Activated CD4-positive, alpha-beta T cell treated with anti-CD3 and anti-CD28 coated beads for 1 hour (primary cell): ENCODE data around the gene FBXO3.

Experiments used
- DNase-seq: peaks from one replicate; pipeline ENCODE4 v3.0.0-alpha.2; 2020

Gene FBXO3

GRCh38 chr11:33700502-33701271, 73.6 kb downstream of the FBXO3 start, which contains the start of gene C11orf91:
Gene C11orf91, minus strand, starts transcription at chr11:33700826. Its CDS starts 86 bp downstream, at chr11:33700740.
- DNase-seq: peak; percentile 91

DNA sequence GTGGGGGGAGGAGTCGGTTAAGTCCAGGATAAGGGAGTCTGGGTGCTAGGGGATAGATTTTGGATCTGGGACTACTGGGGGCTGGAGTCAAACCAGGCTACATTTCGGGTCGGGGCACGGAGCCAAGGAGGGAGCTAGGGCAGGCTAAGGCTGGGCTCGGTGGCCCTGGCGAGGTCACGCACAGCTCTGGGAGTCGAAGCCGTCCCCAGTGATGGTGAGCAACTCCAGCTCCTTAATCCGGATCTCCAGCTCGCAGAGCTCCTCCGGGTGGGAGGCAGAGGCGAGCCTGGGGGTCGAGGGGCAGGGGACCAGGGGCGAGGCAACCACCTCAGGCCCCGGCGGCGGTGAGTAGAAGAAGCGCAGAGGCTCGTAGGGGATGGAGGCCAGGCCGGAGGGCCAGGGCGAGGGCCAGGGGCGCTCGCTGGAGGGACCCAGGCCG, 74.2 kb downstream of the FBXO3 start:
- no peak for DNase-seq

GRCh38 chr11:33699515-33700062, 74.7 kb downstream of the FBXO3 start:
- no peak for DNase-seq

DNA sequence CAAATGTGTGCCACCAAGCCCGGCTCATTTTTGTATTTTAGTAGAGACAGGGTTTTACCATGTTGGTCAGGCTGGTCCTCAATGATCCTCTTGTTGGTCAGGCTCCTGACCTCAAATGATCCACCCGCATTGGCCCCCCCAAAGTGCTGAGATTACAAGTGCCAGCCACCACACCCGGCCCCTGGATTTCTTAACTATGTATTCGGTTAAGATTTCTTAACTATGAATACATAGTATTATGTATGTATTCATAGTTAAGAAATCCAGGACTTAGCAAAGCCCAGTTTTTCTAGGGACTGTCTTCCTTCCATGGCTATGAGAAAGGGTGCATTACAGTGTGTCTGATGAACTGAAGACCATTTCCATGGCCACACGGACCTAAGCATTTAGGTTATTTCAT, 75.4 kb downstream of the FBXO3 start:
- no peak for DNase-seq

GRCh38 chr11:33697997-33698396, 76.3 kb downstream of the FBXO3 start:
- DNase-seq: no peak

DNA sequence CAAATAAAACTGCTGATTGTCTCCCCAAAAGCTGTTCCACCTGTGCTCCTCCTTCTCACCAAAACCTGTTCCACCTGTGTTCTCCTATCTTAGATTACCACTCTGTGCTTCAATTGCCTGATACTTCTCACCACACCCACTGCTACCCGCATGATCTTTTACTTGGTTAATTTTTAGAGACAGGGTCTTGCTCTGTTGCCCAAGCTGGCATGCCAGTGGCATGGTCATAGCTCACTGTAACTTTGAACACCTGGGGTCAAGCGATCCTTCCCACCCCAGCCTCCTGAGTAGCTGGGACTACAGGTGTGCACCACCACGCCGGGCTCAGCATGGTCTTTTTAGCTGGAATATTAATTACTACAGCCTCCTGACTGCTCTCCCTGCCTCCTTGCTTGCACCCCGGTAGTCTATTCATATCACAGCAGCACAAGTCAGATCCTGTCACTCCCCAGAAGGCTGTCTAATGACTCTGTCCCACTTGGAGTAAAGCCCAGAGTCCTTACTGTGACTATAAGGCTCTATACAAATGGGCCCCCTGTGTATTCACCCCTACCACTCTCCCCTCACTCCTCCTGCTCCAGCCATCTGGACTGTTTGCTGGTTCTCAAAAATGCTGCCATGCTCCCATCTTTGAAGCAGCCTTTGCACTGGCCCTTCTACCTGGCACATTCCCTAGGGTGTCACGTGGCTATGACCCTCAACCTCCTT, 77.2 kb downstream of the FBXO3 start:
- DNase-seq: no peak

DNA sequence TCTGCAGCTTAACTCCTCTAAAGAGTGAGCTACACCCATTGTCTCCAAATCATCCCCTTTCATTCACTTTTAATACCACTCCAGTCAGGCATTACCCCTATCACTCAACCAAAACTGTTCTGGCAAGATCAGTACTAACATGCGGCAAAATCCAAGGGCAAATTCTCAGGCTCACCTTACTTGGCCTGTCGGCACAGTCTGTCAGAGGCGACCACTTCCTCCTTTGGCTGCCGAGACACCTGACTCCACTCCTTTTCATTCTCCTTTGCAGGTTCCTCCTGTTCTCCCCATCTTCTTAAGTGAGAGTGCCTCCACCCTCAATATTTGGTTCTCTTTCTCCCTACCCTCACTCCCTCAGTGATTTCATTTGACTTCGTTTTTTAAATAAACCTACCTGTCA, 77.9 kb downstream of the FBXO3 start:
- DNase-seq: no peak

DNA sequence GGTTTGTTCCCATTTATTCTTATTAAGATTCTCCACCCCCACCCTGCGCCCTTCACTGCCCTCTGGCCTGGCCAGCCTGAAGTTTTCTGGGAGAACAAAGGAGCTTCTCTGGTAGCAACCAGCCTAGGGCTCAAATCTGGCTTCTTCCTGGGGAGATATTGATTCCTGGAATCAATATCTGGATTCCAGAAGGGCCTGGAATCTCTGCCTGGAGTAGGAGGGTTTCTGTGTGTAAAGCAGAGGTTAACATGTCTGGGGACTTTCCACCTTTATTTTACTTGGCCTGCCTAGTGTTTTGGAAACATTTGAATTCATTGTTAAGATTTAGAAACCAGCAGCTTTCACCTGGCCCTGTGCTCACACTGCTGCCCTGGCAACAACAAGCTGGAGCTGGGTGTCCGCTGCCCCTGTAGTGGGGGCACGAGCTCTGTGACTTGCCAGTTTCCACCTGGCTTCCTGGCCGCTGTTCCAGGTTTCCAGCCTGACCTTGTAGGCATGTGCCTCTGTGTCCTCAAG, 79.2 kb downstream of the FBXO3 start:
- DNase-seq: no peak

GRCh38 chr11:33694346-33695050, 79.8 kb downstream of the FBXO3 start:
- DNase-seq: no peak

DNA sequence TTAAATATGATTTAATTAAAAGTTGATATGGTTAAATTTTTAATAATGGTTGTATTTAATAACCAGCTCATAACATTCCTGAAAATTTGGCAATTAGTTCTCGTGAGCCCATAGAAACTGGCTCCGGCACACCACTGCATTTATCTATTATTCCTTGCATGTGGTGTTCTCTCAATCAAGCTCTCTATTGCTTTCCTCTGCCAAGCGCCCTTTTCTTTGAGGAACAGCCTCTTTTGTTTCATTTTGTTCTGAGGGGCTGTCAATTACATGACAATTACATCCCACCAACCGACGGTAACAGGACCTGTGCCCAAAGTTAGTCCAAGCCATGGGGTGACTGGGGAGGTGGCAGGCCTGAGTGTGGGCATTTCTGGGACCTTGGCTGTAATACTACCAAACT, 81.8 kb downstream of the FBXO3 start:
- no peak for DNase-seq

DNA sequence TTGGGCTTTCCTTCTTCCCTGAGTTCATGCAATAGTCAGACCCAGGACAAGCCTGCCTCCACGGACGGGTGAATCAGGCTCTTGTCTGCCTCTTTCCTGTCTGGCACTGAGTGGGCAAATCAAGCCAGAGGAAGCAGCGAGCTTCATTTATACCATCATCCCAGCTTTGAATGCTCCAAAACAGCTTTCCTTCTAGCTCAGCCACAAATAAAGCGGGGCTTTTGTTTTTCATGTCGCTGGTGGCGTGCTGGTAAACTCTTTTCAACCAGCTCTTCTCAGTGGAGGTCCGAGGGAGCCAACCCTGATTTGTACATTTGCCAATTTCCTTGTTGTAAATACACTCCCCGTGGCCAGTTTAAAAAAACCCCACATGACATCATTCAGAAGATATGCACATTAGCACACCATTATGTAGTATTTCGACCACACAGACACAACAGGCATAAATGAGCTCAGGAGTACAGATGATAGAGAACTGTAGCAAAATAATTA, 82.3 kb downstream of the FBXO3 start:
- DNase-seq: no peak

DNA sequence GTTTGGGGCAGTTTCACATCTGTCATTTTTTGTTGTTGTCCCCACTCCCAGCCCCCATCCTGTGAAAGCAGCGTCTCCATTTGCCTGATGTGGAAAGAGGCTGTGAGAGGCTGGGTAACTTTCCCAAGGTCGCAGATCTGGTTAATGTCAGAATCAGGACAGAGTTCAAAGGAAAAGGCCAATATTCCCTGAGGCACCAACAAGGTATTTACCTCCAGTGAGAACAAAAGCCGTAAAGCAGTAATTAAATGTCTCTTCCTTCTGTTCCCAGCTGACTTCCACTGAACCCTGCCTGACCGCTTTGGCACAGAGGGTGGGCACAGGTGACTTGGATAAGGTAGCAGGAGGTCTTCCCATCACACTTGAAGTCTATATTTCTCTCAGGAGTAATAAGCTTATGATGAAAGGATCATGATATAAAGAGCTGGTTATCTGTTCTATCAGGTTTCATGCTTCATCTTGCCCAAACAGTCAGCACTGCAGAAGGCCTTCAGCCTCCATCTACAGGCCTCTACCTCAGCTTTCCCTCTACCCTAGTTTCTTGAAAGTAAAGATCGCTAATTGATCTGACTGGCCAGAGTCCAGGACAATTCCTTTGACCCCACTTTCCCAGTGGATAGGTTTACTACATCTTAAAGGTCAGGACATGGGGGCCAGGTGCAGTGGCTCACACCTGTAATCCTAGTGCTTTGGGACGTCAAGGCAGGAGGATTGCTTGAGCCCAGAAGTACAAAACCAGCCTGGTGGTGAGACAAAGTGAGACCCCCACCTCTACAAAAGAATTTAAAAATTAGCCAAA, 83.1 kb downstream of the FBXO3 start:
- no peak for DNase-seq
